Activated T-helper 2 cell treated with anti-CD3 and anti-CD28 coated beads, Interferon-gamma antibody, Interleukin-2, Interleukin-4, amounts not matched to agents 10 μg/mL and 5 μg/mL and 100 μg/mL, durations not matched to agents 14 hours and 24 hours and 36 hours (primary cell): ENCODE measurements around the gene LLGL2. TPM values are rescaled to one million over a fixed set of nuclear protein-coding genes. Genes with fewer than 3 reads are reported as not detected.

ENCODE experiments used
- DNase-seq: peaks from one replicate; pipeline ENCODE4 v3.0.0; 2021; ENCODE audit warnings: low spot score
- H3K27ac Mint-ChIP-seq: one replicate; pipeline ENCODE4 v1.8.0; 2021; ENCODE audit warnings: mixed read lengths
- H3K27me3 Mint-ChIP-seq: one replicate; pipeline ENCODE4 v1.8.0; 2021; ENCODE audit warnings: low read depth, mixed read lengths
- H3K36me3 Mint-ChIP-seq: one replicate; pipeline ENCODE4 v1.8.0; 2021; ENCODE audit warnings: low read depth, mixed read lengths
- H3K4me1 Mint-ChIP-seq: one replicate; pipeline ENCODE4 v1.8.0; 2021; ENCODE audit warnings: low read depth, mixed read lengths
- H3K4me3 Mint-ChIP-seq: one replicate; pipeline ENCODE4 v1.8.0; 2021; ENCODE audit warnings: low read depth, mild to moderate bottlenecking, moderate library complexity, mixed read lengths
- H3K9me3 Mint-ChIP-seq: one replicate; pipeline ENCODE4 v1.8.0; 2021; ENCODE audit warnings: mixed read lengths
- intact Hi-C: fragments of 100-400 bp; cut with micrococcal nuclease; formaldehyde crosslinking; loops from one replicate; pipeline ENCODE4 v1.15.1; 2023
- total RNA-seq: library from RNA; stranded (reverse); gene quantifications from 2 replicates; pipeline ENCODE4 v1.2.3, GENCODE V29; 2022

Gene LLGL2
- total RNA-seq, 1 donor from 2014 or later: 13.5 TPM

GRCh38 chr17:75594499-75595283, 69.2 kb downstream of the LLGL2 start:
- no peak overlapping the region for H3K27ac Mint-ChIP-seq
- no peak overlapping the region for H3K4me3 Mint-ChIP-seq
- no peaks in the 10 kb centered on the region for H3K36me3 Mint-ChIP-seq
- intact Hi-C loops: no loop called here
- H3K9me3 Mint-ChIP-seq: no peaks in the 10 kb centered on the region
- no peaks in the 10 kb centered on the region for H3K27me3 Mint-ChIP-seq
- H3K4me1 Mint-ChIP-seq: no peaks in the 10 kb centered on the region
- no peak for DNase-seq

DNA sequence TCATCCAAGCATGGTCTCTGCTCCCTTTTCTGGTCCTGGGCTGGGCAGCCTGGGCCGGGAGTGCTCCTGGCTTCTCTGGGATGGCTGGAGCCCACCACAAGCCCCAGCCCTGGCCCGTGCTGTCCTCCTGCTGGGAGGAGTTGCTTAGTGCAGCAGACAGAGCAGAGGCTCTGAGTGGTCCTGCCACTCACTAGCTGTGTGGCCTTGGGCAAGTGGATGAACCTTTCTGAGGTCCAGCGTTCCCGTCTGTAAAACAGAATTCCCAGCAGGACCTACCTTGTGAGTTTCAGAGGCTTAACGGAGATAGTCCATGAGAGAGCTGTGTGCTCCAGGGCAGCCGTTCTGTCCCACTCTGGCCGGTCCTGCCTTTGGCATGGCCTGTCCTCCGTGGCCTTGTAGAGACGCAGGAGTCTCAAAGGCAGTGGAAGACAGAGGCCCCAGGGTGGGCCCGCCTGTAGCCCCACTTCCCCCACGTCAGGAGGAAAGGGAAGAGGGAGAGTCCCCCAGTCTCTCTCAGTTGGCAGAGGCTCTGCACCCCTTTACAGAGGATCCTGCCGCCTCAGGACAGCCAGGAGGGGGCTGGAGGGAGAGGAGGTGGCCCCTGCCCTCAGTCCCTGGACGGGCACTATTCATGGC, 69.9 kb downstream of the LLGL2 start:
- no peak for DNase-seq
- intact Hi-C loops: no loop called here
- no peaks in the 10 kb centered on the region for H3K36me3 Mint-ChIP-seq
- H3K4me1 Mint-ChIP-seq: no peaks in the 10 kb centered on the region
- H3K27ac Mint-ChIP-seq: no peak overlapping the region
- no peaks in the 10 kb centered on the region for H3K27me3 Mint-ChIP-seq
- H3K4me3 Mint-ChIP-seq: no peak overlapping the region
- no peaks in the 10 kb centered on the region for H3K9me3 Mint-ChIP-seq

DNA sequence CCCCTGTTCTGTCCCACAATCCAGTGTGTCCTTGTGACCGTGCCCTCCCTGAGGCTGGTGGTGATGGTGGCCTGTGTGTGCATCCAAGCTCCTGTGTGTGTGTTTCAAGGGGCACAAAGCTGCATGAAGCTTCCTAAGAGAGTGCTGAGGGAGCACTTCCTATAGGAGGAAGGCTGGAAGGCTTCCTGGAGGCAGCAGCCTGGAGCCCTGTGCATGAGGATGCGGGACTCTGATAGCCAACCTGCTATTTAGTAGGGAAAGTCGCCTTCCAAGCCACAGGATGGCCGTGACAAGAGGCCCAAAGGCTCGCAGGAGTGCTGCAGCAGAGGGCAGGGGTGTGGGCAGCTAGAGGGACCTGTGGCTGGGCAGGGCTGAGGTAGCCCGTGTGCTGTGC, 70.4 kb downstream of the LLGL2 start:
- intact Hi-C loops: no loop called here
- no peak overlapping the region for H3K4me3 Mint-ChIP-seq
- H3K27ac Mint-ChIP-seq: no peak overlapping the region
- DNase-seq: no peak
- H3K36me3 Mint-ChIP-seq: no peaks in the 10 kb centered on the region
- no peaks in the 10 kb centered on the region for H3K9me3 Mint-ChIP-seq
- H3K4me1 Mint-ChIP-seq: no peaks in the 10 kb centered on the region
- no peaks in the 10 kb centered on the region for H3K27me3 Mint-ChIP-seq

DNA sequence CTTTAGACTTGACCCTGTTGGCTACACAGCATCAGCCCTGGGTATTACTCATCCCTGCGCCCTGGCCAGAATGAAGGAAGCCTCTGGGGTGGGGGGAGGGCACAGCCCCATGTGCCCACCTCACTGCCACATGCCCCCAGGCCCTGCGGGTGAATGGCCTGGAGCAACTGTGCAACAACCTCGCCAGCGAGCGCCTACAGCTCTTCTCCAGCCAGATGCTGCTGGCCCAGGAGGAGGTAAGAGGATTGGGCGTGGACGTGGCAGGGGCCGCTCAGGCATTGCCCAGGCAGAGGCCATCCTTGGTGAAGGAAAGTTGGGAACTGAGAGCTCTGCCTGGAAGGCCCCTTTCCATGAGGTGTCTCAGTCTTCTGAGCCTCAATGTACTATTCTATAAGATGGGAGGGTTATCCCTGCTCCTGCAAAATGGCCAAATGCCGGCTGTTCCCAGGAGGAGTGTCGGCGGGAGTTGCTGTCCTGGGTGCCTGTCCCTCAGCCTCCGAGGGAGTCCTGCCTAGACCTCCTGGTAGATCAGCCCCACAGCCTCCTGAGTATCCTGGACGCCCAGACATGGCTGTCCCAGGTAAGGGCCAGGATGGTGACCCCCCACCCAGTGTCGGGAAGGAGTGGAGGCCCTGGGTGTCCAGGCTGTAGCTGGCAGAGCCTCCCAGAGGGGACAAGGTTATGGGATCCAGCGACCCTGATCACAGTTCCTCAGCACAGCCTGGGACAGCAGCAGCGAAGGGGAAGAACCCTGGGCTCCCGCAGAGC, 71.0 kb downstream of the LLGL2 start:
- Mint-ChIP-seq H3K36me3 (no peaks in the 10 kb centered on the region), H3K27ac (no peak overlapping the region), H3K27me3 (no peaks in the 10 kb centered on the region), H3K9me3 (no peaks in the 10 kb centered on the region), H3K4me1 (no peaks in the 10 kb centered on the region), H3K4me3 (no peak overlapping the region)
- intact Hi-C loops: no loop called here
- no peak for DNase-seq

GRCh38 chr17:75601057-75601987, 75.8 kb downstream of the LLGL2 start:
- DNase-seq: peak; percentile 46
- Mint-ChIP-seq H3K27ac (no peak overlapping the region), H3K9me3 (no peaks in the 10 kb centered on the region), H3K4me1 (no peaks in the 10 kb centered on the region), H3K27me3 (no peaks in the 10 kb centered on the region), H3K36me3 (no peaks in the 10 kb centered on the region), H3K4me3 (no peak overlapping the region)
- intact Hi-C loops: no loop called here

GRCh38 chr17:75602644-75603043, 77.1 kb downstream of the LLGL2 start:
- Mint-ChIP-seq H3K4me3 (no peak overlapping the region), H3K27ac (no peak overlapping the region), H3K36me3 (no peaks in the 10 kb centered on the region), H3K27me3 (no peaks in the 10 kb centered on the region), H3K4me1 (no peaks in the 10 kb centered on the region), H3K9me3 (no peaks in the 10 kb centered on the region)
- DNase-seq: no peak
- intact Hi-C loops: no loop called here

GRCh38 chr17:75603123-75603522, 77.6 kb downstream of the LLGL2 start:
- DNase-seq: no peak
- Mint-ChIP-seq H3K36me3 (no peaks in the 10 kb centered on the region), H3K27me3 (no peaks in the 10 kb centered on the region), H3K4me3 (no peak overlapping the region), H3K4me1 (no peaks in the 10 kb centered on the region), H3K27ac (no peak overlapping the region), H3K9me3 (no peaks in the 10 kb centered on the region)
- intact Hi-C loops: no loop called here

GRCh38 chr17:75604034-75604695, 78.7 kb downstream of the LLGL2 start:
- no peaks in the 10 kb centered on the region for H3K27me3 Mint-ChIP-seq
- DNase-seq: no peak
- no peaks in the 10 kb centered on the region for H3K36me3 Mint-ChIP-seq
- intact Hi-C loops: no loop called here
- H3K4me3 Mint-ChIP-seq: no peak overlapping the region
- H3K27ac Mint-ChIP-seq: no peak overlapping the region
- H3K4me1 Mint-ChIP-seq: no peaks in the 10 kb centered on the region
- no peaks in the 10 kb centered on the region for H3K9me3 Mint-ChIP-seq

GRCh38 chr17:75605790-75606189, 80.3 kb downstream of the LLGL2 start:
- Mint-ChIP-seq H3K9me3 (no peaks in the 10 kb centered on the region), H3K27ac (no peak overlapping the region), H3K36me3 (no peaks in the 10 kb centered on the region), H3K4me1 (no peaks in the 10 kb centered on the region), H3K4me3 (no peak overlapping the region), H3K27me3 (no peaks in the 10 kb centered on the region)
- intact Hi-C loops: no loop called here
- no peak for DNase-seq

DNA sequence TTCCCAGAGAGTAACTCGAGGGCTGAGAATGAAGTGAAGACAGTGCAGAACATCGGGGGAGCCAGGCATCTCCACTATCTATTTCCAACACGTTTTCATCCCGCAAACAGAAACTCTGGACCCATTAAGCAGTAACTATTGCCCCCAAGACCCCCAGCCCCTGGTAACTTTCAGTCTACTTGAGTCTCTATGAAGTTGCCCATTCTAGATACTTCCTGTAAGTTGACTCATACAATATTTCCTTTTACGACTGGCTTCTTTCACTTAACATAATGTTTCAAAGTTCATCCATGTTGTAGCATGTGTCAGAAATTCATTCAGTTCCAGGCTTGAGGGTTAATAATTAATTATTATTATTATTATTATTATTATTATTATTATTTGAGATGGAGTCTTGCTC, 81.6 kb downstream of the LLGL2 start:
- no peak for DNase-seq
- Mint-ChIP-seq H3K4me3 (no peak overlapping the region), H3K9me3 (no peaks in the 10 kb centered on the region)

GRCh38 chr17:75610103-75610984, 84.8 kb downstream of the LLGL2 start:
- Mint-ChIP-seq H3K27me3 (no peaks in the 10 kb centered on the region), H3K4me1 (no peaks in the 10 kb centered on the region), H3K4me3 (no peak overlapping the region), H3K9me3 (no peaks in the 10 kb centered on the region), H3K27ac (no peak overlapping the region), H3K36me3 (no peaks in the 10 kb centered on the region)
- intact Hi-C loops: no loop called here
- no peak for DNase-seq

More for the DNA sequence above, 81.6 kb downstream of the LLGL2 start:
- no peaks in the 10 kb centered on the region for H3K36me3 Mint-ChIP-seq
- H3K27ac Mint-ChIP-seq: no peak overlapping the region
- H3K4me1 Mint-ChIP-seq: no peaks in the 10 kb centered on the region
- intact Hi-C loops: no loop called here
- H3K27me3 Mint-ChIP-seq: no peaks in the 10 kb centered on the region
